Testis (tissue), 3 donors: ENCODE measurements around the gene LAMA1. TPM values are rescaled to one million over a fixed set of nuclear protein-coding genes. Genes with fewer than 3 reads are reported as not detected.

ENCODE experiments used
- DNase-seq: peaks from one replicate; pipeline ENCODE4 v3.0.0-alpha.2; 2019
- H3K27ac ChIP-seq, 2 donors: fragments of 200-600 bp; sonication (generic); one replicate each; pipeline ENCODE4 v1.5.1; 2019
- H3K27me3 ChIP-seq: fragments of 200-600 bp; sonication (generic); one replicate; pipeline ENCODE4 v1.5.1; 2019
- H3K36me3 ChIP-seq: fragments of 200-600 bp; sonication (generic); one replicate; pipeline ENCODE4 v1.5.1; 2017; ENCODE audit warnings: low read depth; ENCODE audit errors: missing control alignments
- H3K4me1 ChIP-seq: fragments of 200-600 bp; sonication (generic); one replicate; pipeline ENCODE4 v1.5.1; 2019
- H3K4me3 ChIP-seq, 2 donors: fragments of 200-600 bp; sonication (generic); one replicate each; pipeline ENCODE4 v1.5.1; 2017 to 2019
- H3K9me3 ChIP-seq: fragments of 200-600 bp; sonication (generic); one replicate; pipeline ENCODE4 v1.5.1; 2017
- CTCF ChIP-seq, 3 experiments: fragments of 450-650 bp in 2 of 3; fragments of 200-600 bp in 1 of 3; sonication (generic) in 1 of 3; IDR thresholded peaks; one replicate each; pipeline ENCODE4 v1.5.1; 2016 to 2019; ENCODE audit warnings: antibody characterized with exemption in 3 of 3, mild to moderate bottlenecking in 2 of 3, moderate library complexity in 1 of 3
- POLR2A ChIP-seq: fragments of 450-650 bp; IDR thresholded peaks from one replicate; pipeline ENCODE4 v1.6.1; 2017; ENCODE audit warnings: antibody characterized with exemption, mild to moderate bottlenecking, moderate library complexity
- WGBS, 2 donors: methylation state at CpG; one replicate each; pipeline ENCODE4 v1.1.5; 2018; 5-methylcytosine and 5-hydroxymethylcytosine counted together
- intact Hi-C: fragments of 100-400 bp; cut with DNase I; formaldehyde crosslinking; loops from one replicate; pipeline ENCODE4 v1.15.1; 2023; ENCODE audit warnings: low total_unique reads
- polyA plus RNA-seq: library from polyadenylated mRNA; stranded (reverse); fragments of 350-450 nt; fragmentation: Illumina TruSeq; extraction: RNeasy Lipid Tissue Mini Kit (QIAGEN cat#74804); gene quantifications from one replicate; pipeline ENCODE4 v1.2.3, GENCODE V29; 2014; ENCODE audit warnings: low read depth, low replicate concordance; ENCODE audit not compliant: insufficient read depth
- total RNA-seq, 2 donors: library from RNA; depleted of rRNA; stranded (reverse); fragments of >200 nt; gene quantifications; one replicate each; pipeline ENCODE4 v1.2.3, GENCODE V29; 2016

The LAMA1 gene
- total and polyA plus RNA-seq, 3 donors from 2014 or later = 35.7 to 146 (median 141) TPM

GRCh38 chr18:7049951-7050350, 67.6 kb downstream of the LAMA1 start:
- H3K27ac ChIP-seq = no peak overlapping the region
- no peaks in the 10 kb centered on the region for H3K4me1 ChIP-seq
- TF ChIP-seq CTCF (IDR thresholded peaks at IDR 0.05) (no peak), POLR2A (no peak)
- intact Hi-C loops = no loop called here
- H3K36me3 ChIP-seq = no peaks in the 10 kb centered on the region
- no peak overlapping the region for H3K4me3 ChIP-seq
- 53 to 56% methylated on average over 5 of the region's 5 CpGs for WGBS, 2 donors
- no peak for DNase-seq
- H3K9me3 ChIP-seq = no peaks in the 10 kb centered on the region
- no peaks in the 10 kb centered on the region for H3K27me3 ChIP-seq

- Histone ChIP-seq H3K27ac (no peak overlapping the region), H3K36me3 (no peaks in the 10 kb centered on the region), H3K27me3 (no peaks in the 10 kb centered on the region), H3K4me3 (no peak overlapping the region), H3K9me3 (no peaks in the 10 kb centered on the region), H3K4me1 (no peaks in the 10 kb centered on the region)
- TF ChIP-seq CTCF (IDR thresholded peaks at IDR 0.05) (no peak), POLR2A (no peak)
- intact Hi-C loops = no loop called here
- no peak for DNase-seq
- WGBS, 2 donors = 87 to 88% methylated on average over 7 of the region's 7 CpGs
Observed at GRCh38 chr18:7048081-7048480, 69.5 kb downstream of the LAMA1 start.

DNA sequence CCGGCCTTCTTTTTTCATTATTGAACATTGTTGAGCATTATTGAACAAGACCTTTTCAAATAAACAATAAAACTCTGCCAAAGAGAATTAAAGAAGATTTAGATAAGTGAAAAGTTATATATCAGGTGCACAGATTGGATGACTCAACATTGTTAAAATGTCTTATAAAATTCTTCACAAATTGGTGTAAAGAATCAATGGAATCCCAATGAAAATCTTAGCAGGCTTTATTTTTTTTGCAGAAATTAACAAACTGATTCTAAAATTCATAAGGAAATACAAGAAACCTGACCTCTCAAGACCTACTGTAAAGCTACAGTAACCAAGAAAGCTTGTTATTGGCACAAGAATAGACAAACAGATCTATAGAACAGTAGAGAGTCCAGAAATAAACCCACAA, 70.3 kb downstream of the LAMA1 start:
- Histone ChIP-seq H3K4me3 (no peak overlapping the region), H3K36me3 (no peaks in the 10 kb centered on the region), H3K9me3 (no peaks in the 10 kb centered on the region), H3K4me1 (no peaks in the 10 kb centered on the region), H3K27ac (no peak overlapping the region), H3K27me3 (no peaks in the 10 kb centered on the region)
- TF ChIP-seq CTCF (IDR thresholded peaks at IDR 0.05) = no peak
- no peak for TF ChIP-seq POLR2A
- intact Hi-C loops = no loop called here
- DNase-seq = no peak
- WGBS, 2 donors = 87 to 100% methylated on average over 1 of the region's 1 CpG

DNA sequence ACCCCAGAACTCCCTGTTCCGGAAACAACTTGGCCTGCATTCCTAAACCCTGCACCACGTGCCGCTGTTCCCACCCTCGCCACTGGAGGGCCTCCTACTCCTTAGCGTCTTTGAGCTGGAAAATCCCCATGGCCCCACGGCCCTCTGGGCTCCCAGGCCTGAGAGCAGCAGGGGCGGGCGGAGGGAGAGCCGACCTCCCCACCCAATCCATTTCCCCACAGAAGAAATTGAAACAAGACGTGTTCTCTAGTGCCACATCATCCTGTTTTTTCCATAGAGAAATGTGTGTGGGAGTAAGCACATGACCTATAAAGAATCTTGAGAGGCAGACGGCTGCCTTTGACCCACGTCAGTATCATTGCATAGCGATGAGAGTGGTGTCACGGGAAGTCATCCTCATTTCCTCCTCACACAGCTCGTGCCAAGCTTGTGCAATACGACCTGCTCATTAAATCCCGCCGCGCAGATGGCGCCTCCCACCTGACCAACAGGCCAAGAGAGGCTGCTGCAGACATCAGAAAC, 79.2 kb downstream of the LAMA1 start:
- Histone ChIP-seq H3K27me3 (no peaks in the 10 kb centered on the region), H3K27ac (peak overlapping the region; percentile 35 to 56), H3K4me1 (peaks cover 10% of the 10 kb centered on the region), H3K36me3 (no peaks in the 10 kb centered on the region), H3K9me3 (no peaks in the 10 kb centered on the region), H3K4me3 (peak overlapping the region; percentile 25 to 34)
- intact Hi-C loops = loop anchor here (5.0 kb wide), 1 partner anchor 139 kb away; no protein-coding TSS in a partner anchor
- 9 to 16% methylated on average over 17 to 20 of the region's 20 CpGs for WGBS, 2 donors
- TF ChIP-seq CTCF (IDR thresholded peaks at IDR 0.05) (peak; percentile 71 to 91 (median 89)), POLR2A (no peak)
- peak; percentile 92 for DNase-seq

- no peak for TF ChIP-seq CTCF (IDR thresholded peaks at IDR 0.05)
- no peak for TF ChIP-seq POLR2A
- intact Hi-C loops = loop anchor here (5.0 kb wide), 1 partner anchor 140 kb away; no protein-coding TSS in a partner anchor
- no peaks in the 10 kb centered on the region for H3K27me3 ChIP-seq
- H3K9me3 ChIP-seq = no peaks in the 10 kb centered on the region
- H3K27ac ChIP-seq = peak overlapping the region in 1 of 2 donors; percentile 35
- H3K36me3 ChIP-seq = no peaks in the 10 kb centered on the region
- 86 to 88% methylated on average over 11 of the region's 11 CpGs for WGBS, 2 donors
- H3K4me1 ChIP-seq = peaks cover 10% of the 10 kb centered on the region
- H3K4me3 ChIP-seq = no peak overlapping the region
- no peak for DNase-seq
Observed at GRCh38 chr18:7037470-7037869, 80.1 kb downstream of the LAMA1 start.
